ENCODE results near the gene EBF4.

EBF4 gene

DNA sequence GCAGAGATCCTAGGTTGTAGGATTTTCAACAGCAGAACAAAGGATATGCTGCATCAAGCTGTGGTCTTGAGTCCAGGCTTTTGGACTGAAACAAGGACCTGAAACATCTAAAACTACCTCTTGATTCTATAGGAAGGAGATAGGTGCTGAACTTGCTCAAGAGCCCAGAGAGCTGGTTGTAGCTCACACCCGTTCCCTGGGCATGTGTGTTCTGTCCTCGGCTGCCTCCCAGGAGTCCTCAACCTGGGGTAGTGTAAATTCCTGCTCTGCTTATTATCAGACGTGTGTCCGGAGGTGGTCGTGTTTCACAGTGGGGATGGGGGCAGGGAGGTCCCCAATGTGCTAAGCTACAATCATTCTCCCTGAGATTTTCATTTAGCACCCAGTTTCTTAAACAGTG lies 35.3 kb upstream of the EBF4 start:
- peak in 1 of 2 donors; percentile 38 for DNase-seq
- Histone ChIP-seq H3K27ac (no peak overlapping the region), H3K36me3 (peaks cover 63 to 88% (median 81%) of the 10 kb centered on the region in 3 donors), H3K9me3 (no peaks in the 10 kb centered on the region), H3K27me3 (no peaks in the 10 kb centered on the region), H3K4me3 (no peak overlapping the region), H3K4me1 (peaks cover 0 to 15% (median 12%) of the 10 kb centered on the region in 4 donors)
- intact Hi-C loops (cut with DNase I; ENCODE audit: low total_unique reads), result loop anchor here (10.0 kb wide), 2 partner anchors 132 to 182 kb away; partner anchors contain the start of gene SNRPB
- TF ChIP-seq, protein P1, sequence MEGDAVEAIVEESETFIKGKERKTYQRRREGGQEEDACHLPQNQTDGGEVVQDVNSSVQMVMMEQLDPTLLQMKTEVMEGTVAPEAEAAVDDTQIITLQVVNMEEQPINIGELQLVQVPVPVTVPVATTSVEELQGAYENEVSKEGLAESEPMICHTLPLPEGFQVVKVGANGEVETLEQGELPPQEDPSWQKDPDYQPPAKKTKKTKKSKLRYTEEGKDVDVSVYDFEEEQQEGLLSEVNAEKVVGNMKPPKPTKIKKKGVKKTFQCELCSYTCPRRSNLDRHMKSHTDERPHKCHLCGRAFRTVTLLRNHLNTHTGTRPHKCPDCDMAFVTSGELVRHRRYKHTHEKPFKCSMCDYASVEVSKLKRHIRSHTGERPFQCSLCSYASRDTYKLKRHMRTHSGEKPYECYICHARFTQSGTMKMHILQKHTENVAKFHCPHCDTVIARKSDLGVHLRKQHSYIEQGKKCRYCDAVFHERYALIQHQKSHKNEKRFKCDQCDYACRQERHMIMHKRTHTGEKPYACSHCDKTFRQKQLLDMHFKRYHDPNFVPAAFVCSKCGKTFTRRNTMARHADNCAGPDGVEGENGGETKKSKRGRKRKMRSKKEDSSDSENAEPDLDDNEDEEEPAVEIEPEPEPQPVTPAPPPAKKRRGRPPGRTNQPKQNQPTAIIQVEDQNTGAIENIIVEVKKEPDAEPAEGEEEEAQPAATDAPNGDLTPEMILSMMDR (IDR thresholded peaks at IDR 0.05), result no peak

DNA sequence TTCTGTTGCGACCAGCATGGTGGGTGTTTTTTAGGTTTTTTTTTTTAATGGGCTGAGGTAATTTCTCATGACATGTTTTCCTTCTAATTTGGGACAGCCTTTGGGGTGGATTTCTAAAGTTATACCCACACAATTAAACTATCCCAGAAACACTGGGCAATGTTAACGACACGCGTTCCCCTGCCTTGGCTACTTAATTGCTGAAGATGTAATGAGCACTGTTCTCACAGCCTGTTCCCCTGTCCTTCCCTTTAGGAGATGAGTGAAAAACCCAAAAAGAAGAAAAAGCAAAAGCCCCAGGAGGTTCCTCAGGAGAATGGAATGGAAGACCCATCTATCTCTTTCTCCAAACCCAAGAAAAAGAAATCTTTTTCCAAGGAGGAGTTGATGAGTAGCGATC lies 34.9 kb upstream of the EBF4 start:
- intact Hi-C loops (cut with DNase I; ENCODE audit: low total_unique reads), result loop anchor here (10.0 kb wide), 2 partner anchors 133 to 183 kb away; partner anchors contain the start of gene SNRPB
- DNase-seq, result peak in 1 of 2 donors; percentile 2
- Histone ChIP-seq H3K27ac (no peak overlapping the region), H3K4me3 (no peak overlapping the region), H3K36me3 (peaks cover 64 to 92% (median 81%) of the 10 kb centered on the region in 3 donors), H3K27me3 (no peaks in the 10 kb centered on the region), H3K4me1 (peaks cover 0 to 17% (median 13%) of the 10 kb centered on the region in 4 donors), H3K9me3 (no peaks in the 10 kb centered on the region)
- TF ChIP-seq, protein P1 (IDR thresholded peaks at IDR 0.05), result no peak

DNA sequence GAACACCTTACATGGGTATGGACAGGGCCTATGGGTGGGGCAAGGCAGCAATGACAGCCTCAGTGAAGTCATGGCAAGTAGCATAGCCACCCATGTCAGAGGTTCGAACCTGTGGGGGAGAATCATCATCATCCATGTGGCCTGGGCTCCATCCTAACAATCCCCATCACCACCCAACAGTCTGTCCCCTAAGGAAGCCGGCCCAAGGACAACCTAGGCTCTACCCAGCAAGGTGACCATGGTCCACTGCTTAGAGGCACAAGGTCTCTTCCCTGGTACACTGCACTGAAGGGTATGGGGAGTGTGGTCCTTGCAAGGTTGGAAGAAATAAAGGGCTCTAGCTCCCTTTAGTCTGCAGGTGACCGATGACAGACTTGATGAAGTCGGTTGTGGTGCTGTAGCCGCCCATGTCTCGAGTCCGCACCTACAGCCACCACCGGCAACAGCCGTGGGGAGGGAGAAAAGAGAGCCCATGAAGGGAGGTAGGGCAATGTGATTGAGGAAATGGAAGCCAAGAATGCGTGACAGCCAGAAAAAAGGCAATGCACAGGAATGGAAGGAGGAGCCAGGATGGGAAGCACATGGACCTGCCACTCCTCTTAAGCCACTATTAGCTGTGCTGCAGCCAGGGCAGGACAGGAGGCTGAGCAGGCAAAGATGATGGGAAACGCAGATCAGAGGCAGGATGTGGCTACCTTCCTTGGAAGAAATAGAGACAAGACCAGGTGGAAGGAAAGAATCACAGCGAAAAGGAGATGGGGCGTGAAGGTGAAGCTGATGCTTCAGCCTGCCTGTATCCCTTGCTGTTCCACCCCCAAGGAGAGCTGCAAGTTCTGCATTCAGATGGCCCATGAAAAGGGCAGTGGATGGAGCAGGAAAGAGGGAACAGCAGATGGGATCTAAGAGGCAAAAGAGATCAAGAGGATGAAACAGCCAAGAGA lies 33.9 kb upstream of the EBF4 start:
- no peak overlapping the region for H3K4me3 ChIP-seq
- H3K27me3 ChIP-seq, result no peaks in the 10 kb centered on the region
- H3K4me1 ChIP-seq, result peaks cover 0 to 19% (median 16%) of the 10 kb centered on the region in 4 donors
- no peak overlapping the region for H3K27ac ChIP-seq
- TF ChIP-seq, protein P1 (IDR thresholded peaks at IDR 0.05), result no peak
- intact Hi-C loops (cut with DNase I; ENCODE audit: low total_unique reads), result loop anchor here (10.0 kb wide), 2 partner anchors 134 to 184 kb away; partner anchors contain the start of gene SNRPB
- no peaks in the 10 kb centered on the region for H3K9me3 ChIP-seq
- peaks cover 69 to 94% (median 81%) of the 10 kb centered on the region in 3 donors for H3K36me3 ChIP-seq
- peak in 1 of 2 donors; percentile 35 for DNase-seq

DNA sequence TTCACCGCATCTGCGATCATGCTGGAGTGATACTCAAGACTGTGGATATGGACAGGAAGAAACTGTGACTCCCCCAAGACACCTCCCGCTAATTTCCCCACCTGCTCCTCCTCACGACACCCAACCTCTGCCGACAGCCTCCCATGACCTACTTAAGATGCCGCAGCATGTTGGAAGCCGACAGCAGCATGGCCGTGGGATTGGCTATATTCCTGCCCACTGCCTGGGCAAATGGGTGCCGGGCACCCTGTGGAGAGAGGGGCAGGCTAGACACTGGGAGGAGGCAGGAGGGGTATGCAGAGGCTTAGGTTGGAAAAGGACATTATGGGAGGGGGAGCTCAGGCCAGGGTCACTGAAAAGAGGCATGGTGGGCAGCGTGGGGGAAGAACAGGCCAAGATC lies 33.0 kb upstream of the EBF4 start:
- DNase-seq, result peak in 1 of 2 donors; percentile 49
- TF ChIP-seq, protein P1 (IDR thresholded peaks at IDR 0.05), result no peak
- H3K9me3 ChIP-seq, result no peaks in the 10 kb centered on the region
- H3K27ac ChIP-seq, result no peak overlapping the region
- intact Hi-C loops (cut with DNase I; ENCODE audit: low total_unique reads), result loop anchor here (10.0 kb wide), 2 partner anchors 135 to 185 kb away; partner anchors contain the start of gene SNRPB
- H3K4me3 ChIP-seq, result no peak overlapping the region
- H3K27me3 ChIP-seq, result no peaks in the 10 kb centered on the region
- peaks cover 63 to 85% (median 76%) of the 10 kb centered on the region in 3 donors for H3K36me3 ChIP-seq
- H3K4me1 ChIP-seq, result peaks cover 0 to 13% (median 10%) of the 10 kb centered on the region in 4 donors

DNA sequence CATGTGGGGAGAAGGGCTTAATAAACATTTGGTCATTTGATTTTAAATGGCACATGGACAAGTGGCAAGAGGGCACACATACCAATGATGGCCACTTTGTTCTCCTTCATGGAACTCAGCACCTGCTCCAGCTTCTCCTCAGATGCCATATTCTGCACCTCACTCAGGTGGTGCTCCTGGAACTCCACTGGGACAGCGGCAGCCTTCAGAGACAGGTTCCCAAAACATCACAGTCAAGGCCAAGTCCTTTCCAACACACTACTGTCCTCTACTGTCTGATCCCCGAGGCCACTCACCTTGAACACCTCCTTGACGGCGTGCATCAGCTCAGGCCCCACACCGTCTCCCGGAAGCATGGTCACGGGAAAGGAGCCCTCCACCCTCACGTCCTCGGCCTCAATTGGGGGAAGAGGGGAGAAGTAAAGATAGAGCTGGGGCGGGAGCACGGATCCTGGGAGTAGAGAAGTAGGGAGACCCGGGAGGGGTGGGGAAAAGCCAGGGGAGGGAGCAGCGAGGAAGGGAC lies 29.2 kb upstream of the EBF4 start:
- Histone ChIP-seq H3K4me3 (peak overlapping the region; percentile 69 to 94), H3K27me3 (no peaks in the 10 kb centered on the region), H3K9me3 (no peaks in the 10 kb centered on the region), H3K4me1 (peaks cover 0 to 17% (median 10%) of the 10 kb centered on the region in 4 donors), H3K36me3 (peaks cover 28 to 46% (median 37%) of the 10 kb centered on the region in 3 donors), H3K27ac (peak overlapping the region; percentile 82 to 91)
- intact Hi-C loops (cut with DNase I; ENCODE audit: low total_unique reads), result no loop called here
- TF ChIP-seq, protein P1 (IDR thresholded peaks at IDR 0.05), result no peak
- no peak for DNase-seq
